ENCODE measurements around the gene ARHGAP9. TPM values are rescaled to one million over a fixed set of nuclear protein-coding genes. Genes with fewer than 3 reads are reported as not detected.
"Not testable (repeated sequence)": the region's sequence is repeated elsewhere in the genome, so short reads cannot be mapped to it uniquely, and the experiment has no call there.

ARHGAP9 gene
- total RNA-seq, 1 experiment from 2014 or later: 3.6 TPM

DNA sequence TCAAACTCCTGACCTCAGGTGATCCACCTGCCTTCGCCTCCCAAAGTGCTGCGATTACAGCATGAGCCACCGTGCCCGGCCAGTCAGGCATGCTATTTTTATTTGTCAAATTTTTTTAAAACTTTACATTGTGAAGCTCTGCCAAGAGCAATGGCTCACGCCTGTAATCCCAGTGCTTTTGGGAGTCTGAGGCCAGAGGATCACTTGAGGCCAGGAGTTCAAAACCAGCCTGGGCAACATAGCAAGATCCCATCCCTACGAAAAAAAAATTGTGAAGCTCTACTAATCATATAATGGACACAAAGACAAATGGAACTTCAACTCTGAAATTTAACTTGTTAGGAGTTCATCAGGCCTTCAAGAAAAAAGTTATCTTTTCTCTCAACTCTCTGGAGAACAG, 50.7 kb downstream of the ARHGAP9 start:
- TF ChIP-seq USF1 (CRISPR knock-in tag; IDR thresholded peaks at IDR 0.05) (0 out of 2 replicates have a peak, but pooled peaks have one; percentile 18), ZNF396 (CRISPR knock-in tag; IDR thresholded peaks at IDR 0.05; ENCODE audit: borderline replicate concordance) (no peak), ZNF121 (CRISPR knock-in tag; IDR thresholded peaks at IDR 0.05) (peak; percentile 87)
- peaks cover 25% of the 10 kb centered on the region for H3K4me1 Mint-ChIP-seq
- DNase-seq (ENCODE audit: low spot score) (no peak), ATAC-seq (no peak)
- ChIA-PET POLR2A (no interaction called here), CTCF (interaction anchor here (1.4 to 3.4 kb wide), 5 partner anchors 23 to 158 kb away, joined by 3 to 23 read pairs (median 13); partner anchors contain the start of genes GLI1 and INHBE)
- H3K9me3 Mint-ChIP-seq: no peaks in the 10 kb centered on the region
- no peaks in the 10 kb centered on the region for H3K27me3 Mint-ChIP-seq (ENCODE audit: low read depth)
- H3K36me3 Mint-ChIP-seq: peaks cover 5% of the 10 kb centered on the region
- peak overlapping the region; percentile 91 for H3K27ac Mint-ChIP-seq
- H3K4me3 Mint-ChIP-seq: peak overlapping the region; percentile 88

GRCh38 chr12:57426948-57427347, 52.7 kb downstream of the ARHGAP9 start:
- POLR2A ChIA-PET; H3K4me3 Mint-ChIP-seq; ATAC-seq; H3K27me3 Mint-ChIP-seq (ENCODE audit: low read depth); H3K36me3 Mint-ChIP-seq; H3K9me3 Mint-ChIP-seq; DNase-seq (ENCODE audit: low spot score): not testable (repeated sequence)
- Mint-ChIP-seq H3K27ac (0 out of 2 replicates have a peak overlapping the region, but pooled peaks have one; percentile 17), H3K4me1 (peaks cover 25% of the 10 kb centered on the region)
- CTCF ChIA-PET: interaction anchor here (0.6 to 1.9 kb wide), 4 partner anchors 16 to 166 kb away, joined by 3 to 9 read pairs (median 4); no protein-coding TSS in a partner anchor

Small RNA genes within 50 kb of the gene (microRNA-seq; reads per million reads assigned to microRNA genes)
- gene MIR616 (ENCODE audit: borderline number of aligned reads) (not detected), gene MIR6758 (ENCODE audit: borderline number of aligned reads) (1.4 reads per million)

Other genes with a start within 250 kb of the ARHGAP9 start
- 3.2 to 3.4 TPM (median 3.3 TPM) in 3 replicates for gene STAC3, start 228.7 kb downstream of the ARHGAP9 start, total RNA-seq (2021)
- gene R3HDM2, start 48.8 kb downstream of the ARHGAP9 start, total RNA-seq (2021): 34.7 to 39.8 TPM (median 37.5 TPM) in 3 replicates
- 0.09 to 0.20 TPM (median 0.16 TPM) in 3 replicates for gene INHBC, start 45.1 kb downstream of the ARHGAP9 start, total RNA-seq (2021)
- gene INHBE, start 24.6 kb downstream of the ARHGAP9 start, total RNA-seq (2021): 3.2 to 5.0 TPM (median 3.3 TPM) in 3 replicates
- gene GLI1, start 20.1 kb downstream of the ARHGAP9 start, total RNA-seq (2021): 16.2 to 19.1 TPM (median 16.7 TPM) in 3 replicates
- 283 to 367 TPM (median 314 TPM) in 3 replicates for gene MARS1, start 8.2 kb upstream of the ARHGAP9 start, total RNA-seq (2021)
- gene DDIT3, start 40.6 kb upstream of the ARHGAP9 start, total RNA-seq (2021): 3.4 to 5.3 TPM (median 3.9 TPM) in 3 replicates
- 46.3 to 59.4 TPM (median 56.2 TPM) in 3 replicates for gene MBD6, start 43.0 kb upstream of the ARHGAP9 start, total RNA-seq (2021)
- 93.5 to 94.4 TPM (median 94.4 TPM) in 3 replicates for gene DCTN2, start 67.3 kb upstream of the ARHGAP9 start, total RNA-seq (2021)
- gene KIF5A, start 70.2 kb upstream of the ARHGAP9 start, total RNA-seq (2021): 15.9 to 17.9 TPM (median 16.1 TPM) in 3 replicates
- gene PIP4K2C, start 111.3 kb upstream of the ARHGAP9 start, total RNA-seq (2021): 25.4 to 26.9 TPM (median 25.8 TPM) in 3 replicates
- 52.4 to 57.0 TPM (median 55.7 TPM) in 3 replicates for gene DTX3, start 125.0 kb upstream of the ARHGAP9 start, total RNA-seq (2021)
- gene ARHGEF25, start 131.6 kb upstream of the ARHGAP9 start, total RNA-seq (2021): 11.9 to 19.0 TPM (median 17.2 TPM) in 3 replicates
- gene B4GALNT1, start 153.3 kb upstream of the ARHGAP9 start, total RNA-seq (2021): 0.46 to 1.2 TPM (median 1.2 TPM) in 3 replicates
- gene OS9, start 214.3 kb upstream of the ARHGAP9 start, total RNA-seq (2021): 77.5 to 93.9 TPM (median 93.1 TPM) in 3 replicates